Measurements from ENCODE around the gene MBP. TPM values are rescaled to one million over a fixed set of nuclear protein-coding genes. Genes with fewer than 3 reads are reported as not detected.

MBP gene
- polyA plus RNA-seq: 1.6 and 3.3 TPM in 2 replicates
- polyA minus RNA-seq: 4.6 and 6.8 TPM in 2 replicates

GRCh38 chr18:77132369-77133050, at the start of gene MBP:
MBP (minus strand) TSS chr18:77132783; CDS start chr18:77105261, 27,522 bp downstream.
- H3F3A ChIP-seq (ENCODE audit: insufficient read depth, low read length, poor library complexity, severe bottlenecking): no peaks in the 10 kb centered on the region
- H3K9me3 ChIP-seq (ENCODE audit: low read length): no peaks in the 10 kb centered on the region
- H3K79me2 ChIP-seq (replicated peaks; ENCODE audit: insufficient read depth, low read length): no peaks in the 10 kb centered on the region
- H3K27ac ChIP-seq (ENCODE audit: low read length): no peak within 1 kb of the TSS
- H3K4me3 ChIP-seq (ENCODE audit: low read length): peak within 1 kb of the TSS; percentile 71
- peaks cover 53% of the 10 kb centered on the region for H3K27me3 ChIP-seq (ENCODE audit: insufficient read depth, low read depth, low read length)
- TF ChIP-seq EZH2 (IDR thresholded peaks at IDR 0.05; ENCODE audit: borderline replicate concordance, insufficient read depth, low read length, poor library complexity, severe bottlenecking) (peak; percentile 70), EP300 (conservative IDR thresholded peaks at IDR 0.05; ENCODE audit: poor library complexity, severe bottlenecking) (no peak), POLR2AphosphoS5 (IDR thresholded peaks at IDR 0.05) (no peak), CTCF (IDR thresholded peaks at IDR 0.05; ENCODE audit: poor library complexity, severe bottlenecking) (no peak), TAF1 (IDR thresholded peaks at IDR 0.05; ENCODE audit: low read depth) (no peak), RAD21 (conservative IDR thresholded peaks at IDR 0.05) (no peak)
- peak within 1 kb of the TSS; percentile 53 for H3K9ac ChIP-seq (ENCODE audit: low read length)
- no peaks in the 10 kb centered on the region for H4K20me1 ChIP-seq (ENCODE audit: insufficient read depth)
- peak within 1 kb of the TSS; percentile 27 for H2AFZ ChIP-seq (ENCODE audit: low read depth, low read length)
- no peaks in the 10 kb centered on the region for H3K9me2 ChIP-seq (ENCODE audit: insufficient read depth, low read length)
- H3K4me2 ChIP-seq (ENCODE audit: low read length): no peak within 1 kb of the TSS
- H3K36me3 ChIP-seq (ENCODE audit: insufficient read depth, low read length): no peaks in the 10 kb centered on the region

DNA sequence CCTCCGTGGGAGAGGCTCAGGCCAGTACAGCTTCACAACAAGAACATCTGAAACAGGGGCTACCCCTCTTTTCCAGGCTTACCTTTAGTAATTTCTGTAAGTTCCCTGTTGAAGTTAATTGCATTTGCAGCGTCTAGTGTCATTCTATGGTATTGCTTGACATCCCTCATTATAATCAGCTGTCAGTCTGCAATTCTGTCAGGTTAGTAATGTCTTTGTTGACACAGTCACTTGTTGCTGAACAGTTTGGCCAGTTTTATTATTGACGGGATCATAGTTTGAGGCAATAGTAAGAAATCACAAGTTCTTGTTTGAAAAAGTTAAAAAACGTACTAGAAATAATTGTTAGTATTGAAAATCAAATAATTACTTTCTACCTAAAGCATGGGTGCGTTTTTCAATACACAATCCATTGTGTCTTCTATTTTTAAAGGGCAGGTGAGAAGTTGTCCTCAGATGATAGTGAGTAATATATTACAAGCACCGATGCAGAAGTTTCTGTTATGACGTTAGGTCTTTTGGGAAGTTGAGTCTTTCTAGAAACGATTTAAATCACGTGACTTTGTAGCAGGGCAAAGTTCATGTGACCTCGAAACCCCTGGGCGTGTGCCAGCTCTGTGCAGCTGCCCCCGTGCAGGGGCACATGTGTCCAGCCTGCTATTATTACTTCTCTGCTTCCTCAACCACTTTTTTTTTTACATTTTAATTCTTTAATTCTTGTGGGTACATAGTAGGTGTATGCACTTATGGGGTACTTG, 49.5 kb upstream of the MBP start:
- no peak overlapping the region for H2AFZ ChIP-seq (ENCODE audit: low read depth, low read length)

DNA sequence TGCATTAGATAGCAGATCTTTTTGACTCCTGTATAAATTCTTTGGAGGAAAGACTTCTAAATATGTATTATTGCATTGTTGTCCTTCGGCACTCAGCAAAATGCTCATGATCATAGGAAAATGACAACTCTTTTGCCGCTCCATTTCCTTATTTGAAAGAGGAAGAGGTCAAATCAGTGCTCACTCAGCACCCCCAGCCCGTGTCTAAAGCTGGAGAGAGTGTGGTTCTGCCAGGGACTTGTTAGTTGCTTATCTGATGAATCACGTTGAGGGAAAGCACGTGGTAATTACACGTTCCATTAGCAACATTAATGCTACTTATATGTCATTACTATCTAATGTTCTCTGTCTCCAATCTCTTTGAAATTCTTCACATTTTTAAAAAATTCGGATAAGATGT, 46.0 kb upstream of the MBP start:
- Histone ChIP-seq H4K20me1 (ENCODE audit: insufficient read depth) (no peaks in the 10 kb centered on the region), H2AFZ (ENCODE audit: low read depth, low read length) (no peak overlapping the region), H3K4me3 (ENCODE audit: low read length) (no peak overlapping the region), H3K36me3 (ENCODE audit: insufficient read depth, low read length) (no peaks in the 10 kb centered on the region), H3K9me3 (ENCODE audit: low read length) (no peaks in the 10 kb centered on the region), H3K4me2 (ENCODE audit: low read length) (no peak overlapping the region), H3K9me2 (ENCODE audit: insufficient read depth, low read length) (no peaks in the 10 kb centered on the region), H3F3A (ENCODE audit: insufficient read depth, low read length, poor library complexity, severe bottlenecking) (no peaks in the 10 kb centered on the region), H3K27ac (ENCODE audit: low read length) (no peak overlapping the region), H3K9ac (ENCODE audit: low read length) (no peak overlapping the region), H3K27me3 (ENCODE audit: insufficient read depth, low read depth, low read length) (no peaks in the 10 kb centered on the region), H3K79me2 (replicated peaks; ENCODE audit: insufficient read depth, low read length) (no peaks in the 10 kb centered on the region)
- TF ChIP-seq SMC3 (conservative IDR thresholded peaks at IDR 0.05; ENCODE audit: poor library complexity) (no peak), POLR2AphosphoS5 (IDR thresholded peaks at IDR 0.05) (no peak), CTCF (IDR thresholded peaks at IDR 0.05; ENCODE audit: poor library complexity, severe bottlenecking) (no peak), EP300 (conservative IDR thresholded peaks at IDR 0.05; ENCODE audit: poor library complexity, severe bottlenecking) (no peak), MXI1 (conservative IDR thresholded peaks at IDR 0.05; ENCODE audit: poor library complexity, severe bottlenecking) (no peak), TAF1 (IDR thresholded peaks at IDR 0.05; ENCODE audit: low read depth) (no peak), RAD21 (conservative IDR thresholded peaks at IDR 0.05) (no peak)
- TF ChIP-seq, protein P1, sequence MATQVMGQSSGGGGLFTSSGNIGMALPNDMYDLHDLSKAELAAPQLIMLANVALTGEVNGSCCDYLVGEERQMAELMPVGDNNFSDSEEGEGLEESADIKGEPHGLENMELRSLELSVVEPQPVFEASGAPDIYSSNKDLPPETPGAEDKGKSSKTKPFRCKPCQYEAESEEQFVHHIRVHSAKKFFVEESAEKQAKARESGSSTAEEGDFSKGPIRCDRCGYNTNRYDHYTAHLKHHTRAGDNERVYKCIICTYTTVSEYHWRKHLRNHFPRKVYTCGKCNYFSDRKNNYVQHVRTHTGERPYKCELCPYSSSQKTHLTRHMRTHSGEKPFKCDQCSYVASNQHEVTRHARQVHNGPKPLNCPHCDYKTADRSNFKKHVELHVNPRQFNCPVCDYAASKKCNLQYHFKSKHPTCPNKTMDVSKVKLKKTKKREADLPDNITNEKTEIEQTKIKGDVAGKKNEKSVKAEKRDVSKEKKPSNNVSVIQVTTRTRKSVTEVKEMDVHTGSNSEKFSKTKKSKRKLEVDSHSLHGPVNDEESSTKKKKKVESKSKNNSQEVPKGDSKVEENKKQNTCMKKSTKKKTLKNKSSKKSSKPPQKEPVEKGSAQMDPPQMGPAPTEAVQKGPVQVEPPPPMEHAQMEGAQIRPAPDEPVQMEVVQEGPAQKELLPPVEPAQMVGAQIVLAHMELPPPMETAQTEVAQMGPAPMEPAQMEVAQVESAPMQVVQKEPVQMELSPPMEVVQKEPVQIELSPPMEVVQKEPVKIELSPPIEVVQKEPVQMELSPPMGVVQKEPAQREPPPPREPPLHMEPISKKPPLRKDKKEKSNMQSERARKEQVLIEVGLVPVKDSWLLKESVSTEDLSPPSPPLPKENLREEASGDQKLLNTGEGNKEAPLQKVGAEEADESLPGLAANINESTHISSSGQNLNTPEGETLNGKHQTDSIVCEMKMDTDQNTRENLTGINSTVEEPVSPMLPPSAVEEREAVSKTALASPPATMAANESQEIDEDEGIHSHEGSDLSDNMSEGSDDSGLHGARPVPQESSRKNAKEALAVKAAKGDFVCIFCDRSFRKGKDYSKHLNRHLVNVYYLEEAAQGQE (IDR thresholded peaks at IDR 0.05; ENCODE audit: borderline replicate concordance): no peak

More for the DNA sequence above, 49.5 kb upstream of the MBP start:
- H3K79me2 ChIP-seq (replicated peaks; ENCODE audit: insufficient read depth, low read length): no peaks in the 10 kb centered on the region
- no peak for TF ChIP-seq POLR2AphosphoS5 (IDR thresholded peaks at IDR 0.05)
- peak; percentile 53 for TF ChIP-seq EP300 (conservative IDR thresholded peaks at IDR 0.05; ENCODE audit: poor library complexity, severe bottlenecking)
- H3K27me3 ChIP-seq (ENCODE audit: insufficient read depth, low read depth, low read length): no peaks in the 10 kb centered on the region
- H3K27ac ChIP-seq (ENCODE audit: low read length): no peak overlapping the region
- no peak overlapping the region for H3K9ac ChIP-seq (ENCODE audit: low read length)
- H3F3A ChIP-seq (ENCODE audit: insufficient read depth, low read length, poor library complexity, severe bottlenecking): no peaks in the 10 kb centered on the region
- H3K9me3 ChIP-seq (ENCODE audit: low read length): no peaks in the 10 kb centered on the region
- H4K20me1 ChIP-seq (ENCODE audit: insufficient read depth): no peaks in the 10 kb centered on the region
- no peak overlapping the region for H3K4me2 ChIP-seq (ENCODE audit: low read length)
- no peaks in the 10 kb centered on the region for H3K36me3 ChIP-seq (ENCODE audit: insufficient read depth, low read length)
- no peak overlapping the region for H3K4me3 ChIP-seq (ENCODE audit: low read length)
- no peaks in the 10 kb centered on the region for H3K9me2 ChIP-seq (ENCODE audit: insufficient read depth, low read length)

Measured in neural cell (in vitro differentiated cells).